Measurements from ENCODE around the gene RENBP. TPM values are rescaled to one million over a fixed set of nuclear protein-coding genes. Genes with fewer than 3 reads are reported as not detected.

RENBP gene
- polyA plus RNA-seq, 4 donors, result 5.1 to 114 (median 21.9) TPM

GRCh38 chrX:153938226-153938786 is 6.1 kb downstream of the RENBP start:
- no peak for DNase-seq
- Histone ChIP-seq H3K27ac (ENCODE audit: low read depth in 1 of 3, low read length in 2 of 3) (no peak overlapping the region), H3K4me3 (ENCODE audit: low read depth in 1 of 3, low read length in 3 of 3) (no peak overlapping the region), H3K4me1 (ENCODE audit: control insufficient read depth in 3 of 3, insufficient read depth in 2 of 3, low read depth in 1 of 3, low read length in 2 of 3) (peaks cover 0 to 14% (median 3%) of the 10 kb centered on the region in 3 donors), H3K27me3 (ENCODE audit: control insufficient read depth in 3 of 3, insufficient read depth in 3 of 3, low read length in 3 of 3) (no peaks in the 10 kb centered on the region), H3K9me3 (ENCODE audit: control insufficient read depth in 2 of 2, insufficient read depth in 1 of 2, low read depth in 1 of 2, low read length in 1 of 2) (no peaks in the 10 kb centered on the region), H3K36me3 (ENCODE audit: control insufficient read depth in 3 of 3, insufficient read depth in 2 of 3, low read depth in 1 of 3, low read length in 3 of 3) (peaks cover 0 to 22% (median 0%) of the 10 kb centered on the region in 3 donors)
- no peak for FAIRE-seq
- WGBS, 3 donors, result 72 to 81% (median 77%) methylated on average over 10 of the region's 10 CpGs

GRCh38 chrX:153937056-153937455 is 7.4 kb downstream of the RENBP start:
- DNase-seq, result no peak
- 86 to 95% (median 94%) methylated on average over 3 of the region's 3 CpGs for WGBS, 3 donors
- H3K27me3 ChIP-seq (ENCODE audit: control insufficient read depth in 3 of 3, insufficient read depth in 3 of 3, low read length in 3 of 3), result no peaks in the 10 kb centered on the region
- no peaks in the 10 kb centered on the region for H3K9me3 ChIP-seq (ENCODE audit: control insufficient read depth in 2 of 2, insufficient read depth in 1 of 2, low read depth in 1 of 2, low read length in 1 of 2)
- H3K36me3 ChIP-seq (ENCODE audit: control insufficient read depth in 3 of 3, insufficient read depth in 2 of 3, low read depth in 1 of 3, low read length in 3 of 3), result peaks cover 0 to 22% (median 0%) of the 10 kb centered on the region in 3 donors
- H3K4me3 ChIP-seq (ENCODE audit: low read depth in 1 of 3, low read length in 3 of 3), result no peak overlapping the region
- FAIRE-seq, result no peak
- H3K27ac ChIP-seq (ENCODE audit: low read depth in 1 of 3, low read length in 2 of 3), result no peak overlapping the region
- H3K4me1 ChIP-seq (ENCODE audit: control insufficient read depth in 3 of 3, insufficient read depth in 2 of 3, low read depth in 1 of 3, low read length in 2 of 3), result peaks cover 0 to 5% (median 3%) of the 10 kb centered on the region in 3 donors

GRCh38 chrX:153935326-153935851 is 9.1 kb downstream of the RENBP start:
- DNase-seq, result peak in 1 of 2 donors; percentile 31
- no peak overlapping the region for H3K27ac ChIP-seq (ENCODE audit: low read depth in 1 of 3, low read length in 2 of 3)
- no peaks in the 10 kb centered on the region for H3K27me3 ChIP-seq (ENCODE audit: control insufficient read depth in 3 of 3, insufficient read depth in 3 of 3, low read length in 3 of 3)
- peaks cover 0 to 3% (median 0%) of the 10 kb centered on the region in 3 donors for H3K4me1 ChIP-seq (ENCODE audit: control insufficient read depth in 3 of 3, insufficient read depth in 2 of 3, low read depth in 1 of 3, low read length in 2 of 3)
- no peaks in the 10 kb centered on the region for H3K9me3 ChIP-seq (ENCODE audit: control insufficient read depth in 2 of 2, insufficient read depth in 1 of 2, low read depth in 1 of 2, low read length in 1 of 2)
- 3 to 29% (median 11%) methylated on average over 16 to 29 of the region's 32 CpGs for WGBS, 3 donors
- H3K4me3 ChIP-seq (ENCODE audit: low read depth in 1 of 3, low read length in 3 of 3), result peak overlapping the region; percentile 30 to 89 (median 32)
- H3K36me3 ChIP-seq (ENCODE audit: control insufficient read depth in 3 of 3, insufficient read depth in 2 of 3, low read depth in 1 of 3, low read length in 3 of 3), result peaks cover 0 to 39% (median 3%) of the 10 kb centered on the region in 3 donors
- FAIRE-seq, result no peak

- FAIRE-seq (no peak), DNase-seq (peak; percentile 72 to 83)
- H3K9me3 ChIP-seq (ENCODE audit: control insufficient read depth in 2 of 2, insufficient read depth in 1 of 2, low read depth in 1 of 2, low read length in 1 of 2), result no peaks in the 10 kb centered on the region
- peaks cover 0 to 3% (median 0%) of the 10 kb centered on the region in 3 donors for H3K4me1 ChIP-seq (ENCODE audit: control insufficient read depth in 3 of 3, insufficient read depth in 2 of 3, low read depth in 1 of 3, low read length in 2 of 3)
- H3K36me3 ChIP-seq (ENCODE audit: control insufficient read depth in 3 of 3, insufficient read depth in 2 of 3, low read depth in 1 of 3, low read length in 3 of 3), result peaks cover 0 to 39% (median 3%) of the 10 kb centered on the region in 3 donors
- peak within 1 kb of the TSS in 2 of 3 donors; percentile 33 to 58 for H3K27ac ChIP-seq (ENCODE audit: low read depth in 1 of 3, low read length in 2 of 3)
- H3K27me3 ChIP-seq (ENCODE audit: control insufficient read depth in 3 of 3, insufficient read depth in 3 of 3, low read length in 3 of 3), result no peaks in the 10 kb centered on the region
- WGBS, 3 donors, result 0 to 18% (median 1%) methylated on average over 18 to 77 of the region's 87 CpGs
- H3K4me3 ChIP-seq (ENCODE audit: low read depth in 1 of 3, low read length in 3 of 3), result peak within 1 kb of the TSS; percentile 56 to 89 (median 57)
Measured at GRCh38 chrX:153934762-153935325, 9.6 kb downstream of the RENBP start, which contains the start of gene NAA10. Gene NAA10 (minus strand): TSS chrX:153935037. CDS start chrX:153934904, 133 bp downstream.

GRCh38 chrX:153934148-153934761 is 10.2 kb downstream of the RENBP start:
- H3K27ac ChIP-seq (ENCODE audit: low read depth in 1 of 3, low read length in 2 of 3), result peak overlapping the region in 2 of 3 donors; percentile 33 to 58
- no peaks in the 10 kb centered on the region for H3K9me3 ChIP-seq (ENCODE audit: control insufficient read depth in 2 of 2, insufficient read depth in 1 of 2, low read depth in 1 of 2, low read length in 1 of 2)
- FAIRE-seq (no peak), DNase-seq (no peak)
- peaks cover 0 to 40% (median 3%) of the 10 kb centered on the region in 3 donors for H3K36me3 ChIP-seq (ENCODE audit: control insufficient read depth in 3 of 3, insufficient read depth in 2 of 3, low read depth in 1 of 3, low read length in 3 of 3)
- H3K27me3 ChIP-seq (ENCODE audit: control insufficient read depth in 3 of 3, insufficient read depth in 3 of 3, low read length in 3 of 3), result no peaks in the 10 kb centered on the region
- H3K4me3 ChIP-seq (ENCODE audit: low read depth in 1 of 3, low read length in 3 of 3), result peak overlapping the region; percentile 56 to 89 (median 57)
- WGBS, 3 donors, result 4 to 28% (median 8%) methylated on average over 22 to 33 of the region's 33 CpGs
- peaks cover 0 to 3% (median 0%) of the 10 kb centered on the region in 3 donors for H3K4me1 ChIP-seq (ENCODE audit: control insufficient read depth in 3 of 3, insufficient read depth in 2 of 3, low read depth in 1 of 3, low read length in 2 of 3)

GRCh38 chrX:153933748-153934147 is 10.7 kb downstream of the RENBP start:
- DNase-seq, result no peak
- peak overlapping the region in 2 of 3 donors; percentile 56 to 89 for H3K4me3 ChIP-seq (ENCODE audit: low read depth in 1 of 3, low read length in 3 of 3)
- peak overlapping the region in 1 of 3 donors; percentile 58 for H3K27ac ChIP-seq (ENCODE audit: low read depth in 1 of 3, low read length in 2 of 3)
- no peaks in the 10 kb centered on the region for H3K9me3 ChIP-seq (ENCODE audit: control insufficient read depth in 2 of 2, insufficient read depth in 1 of 2, low read depth in 1 of 2, low read length in 1 of 2)
- H3K36me3 ChIP-seq (ENCODE audit: control insufficient read depth in 3 of 3, insufficient read depth in 2 of 3, low read depth in 1 of 3, low read length in 3 of 3), result peaks cover 0 to 37% (median 3%) of the 10 kb centered on the region in 3 donors
- H3K27me3 ChIP-seq (ENCODE audit: control insufficient read depth in 3 of 3, insufficient read depth in 3 of 3, low read length in 3 of 3), result no peaks in the 10 kb centered on the region
- H3K4me1 ChIP-seq (ENCODE audit: control insufficient read depth in 3 of 3, insufficient read depth in 2 of 3, low read depth in 1 of 3, low read length in 2 of 3), result peaks cover 0 to 3% (median 3%) of the 10 kb centered on the region in 3 donors
- FAIRE-seq, result no peak
- WGBS, 3 donors, result 19 to 43% (median 24%) methylated on average over 6 to 7 of the region's 7 CpGs

GRCh38 chrX:153932220-153932915 is 12.1 kb downstream of the RENBP start:
- WGBS, 3 donors, result 86 to 94% (median 89%) methylated on average over 9 to 13 of the region's 13 CpGs
- no peak for DNase-seq

GRCh38 chrX:153931748-153932147 is 12.7 kb downstream of the RENBP start:
- 89 to 96% (median 95%) methylated on average over 13 of the region's 13 CpGs for WGBS, 3 donors
- Histone ChIP-seq H3K36me3 (ENCODE audit: control insufficient read depth in 3 of 3, insufficient read depth in 2 of 3, low read depth in 1 of 3, low read length in 3 of 3) (peaks cover 0 to 37% (median 3%) of the 10 kb centered on the region in 3 donors), H3K27me3 (ENCODE audit: control insufficient read depth in 3 of 3, insufficient read depth in 3 of 3, low read length in 3 of 3) (no peaks in the 10 kb centered on the region), H3K27ac (ENCODE audit: low read depth in 1 of 3, low read length in 2 of 3) (no peak overlapping the region), H3K4me3 (ENCODE audit: low read depth in 1 of 3, low read length in 3 of 3) (no peak overlapping the region), H3K9me3 (ENCODE audit: control insufficient read depth in 2 of 2, insufficient read depth in 1 of 2, low read depth in 1 of 2, low read length in 1 of 2) (no peaks in the 10 kb centered on the region), H3K4me1 (ENCODE audit: control insufficient read depth in 3 of 3, insufficient read depth in 2 of 3, low read depth in 1 of 3, low read length in 2 of 3) (peaks cover 0 to 10% (median 3%) of the 10 kb centered on the region in 3 donors)
- DNase-seq (no peak), FAIRE-seq (no peak)

More at GRCh38 chrX:153932220-153932915, 12.1 kb downstream of the RENBP start:
- Histone ChIP-seq H3K4me1 (ENCODE audit: control insufficient read depth in 3 of 3, insufficient read depth in 2 of 3, low read depth in 1 of 3, low read length in 2 of 3) (peaks cover 0 to 4% (median 3%) of the 10 kb centered on the region in 3 donors), H3K36me3 (ENCODE audit: control insufficient read depth in 3 of 3, insufficient read depth in 2 of 3, low read depth in 1 of 3, low read length in 3 of 3) (peaks cover 0 to 37% (median 3%) of the 10 kb centered on the region in 3 donors), H3K27me3 (ENCODE audit: control insufficient read depth in 3 of 3, insufficient read depth in 3 of 3, low read length in 3 of 3) (no peaks in the 10 kb centered on the region), H3K4me3 (ENCODE audit: low read depth in 1 of 3, low read length in 3 of 3) (no peak overlapping the region), H3K9me3 (ENCODE audit: control insufficient read depth in 2 of 2, insufficient read depth in 1 of 2, low read depth in 1 of 2, low read length in 1 of 2) (no peaks in the 10 kb centered on the region), H3K27ac (ENCODE audit: low read depth in 1 of 3, low read length in 2 of 3) (no peak overlapping the region)
- no peak for FAIRE-seq
